ENCODE results near the gene SBSN.
A peak's percentile ranks its signal among the peaks of the same experiment; 100 is the strongest.

Gene SBSN

DNA sequence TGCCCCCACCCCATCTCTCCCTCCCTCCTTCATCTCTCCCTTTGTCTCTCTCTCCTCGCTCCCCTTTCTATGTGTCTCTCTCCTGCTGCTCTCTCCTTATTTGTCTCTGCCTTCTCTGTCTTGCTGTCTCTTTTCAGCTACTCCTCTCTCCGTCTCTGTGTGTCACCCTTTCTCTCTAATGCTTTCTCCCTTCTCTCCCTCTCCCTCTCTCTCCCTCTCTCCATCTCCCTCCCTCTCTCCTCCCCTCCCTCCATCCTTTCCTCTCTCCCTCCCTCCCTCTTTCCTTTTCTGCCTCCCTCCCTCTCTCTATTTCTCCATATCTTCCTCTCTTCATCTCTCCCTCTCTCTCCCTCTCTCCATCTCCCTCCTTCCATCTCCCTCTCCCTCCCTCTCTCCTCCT lies 34.7 kb upstream of the SBSN start:
- TF ChIP-seq, protein P1, sequence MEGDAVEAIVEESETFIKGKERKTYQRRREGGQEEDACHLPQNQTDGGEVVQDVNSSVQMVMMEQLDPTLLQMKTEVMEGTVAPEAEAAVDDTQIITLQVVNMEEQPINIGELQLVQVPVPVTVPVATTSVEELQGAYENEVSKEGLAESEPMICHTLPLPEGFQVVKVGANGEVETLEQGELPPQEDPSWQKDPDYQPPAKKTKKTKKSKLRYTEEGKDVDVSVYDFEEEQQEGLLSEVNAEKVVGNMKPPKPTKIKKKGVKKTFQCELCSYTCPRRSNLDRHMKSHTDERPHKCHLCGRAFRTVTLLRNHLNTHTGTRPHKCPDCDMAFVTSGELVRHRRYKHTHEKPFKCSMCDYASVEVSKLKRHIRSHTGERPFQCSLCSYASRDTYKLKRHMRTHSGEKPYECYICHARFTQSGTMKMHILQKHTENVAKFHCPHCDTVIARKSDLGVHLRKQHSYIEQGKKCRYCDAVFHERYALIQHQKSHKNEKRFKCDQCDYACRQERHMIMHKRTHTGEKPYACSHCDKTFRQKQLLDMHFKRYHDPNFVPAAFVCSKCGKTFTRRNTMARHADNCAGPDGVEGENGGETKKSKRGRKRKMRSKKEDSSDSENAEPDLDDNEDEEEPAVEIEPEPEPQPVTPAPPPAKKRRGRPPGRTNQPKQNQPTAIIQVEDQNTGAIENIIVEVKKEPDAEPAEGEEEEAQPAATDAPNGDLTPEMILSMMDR (IDR thresholded peaks at IDR 0.05; ENCODE audit: extremely low read depth, missing control alignments) = no peak

DNA sequence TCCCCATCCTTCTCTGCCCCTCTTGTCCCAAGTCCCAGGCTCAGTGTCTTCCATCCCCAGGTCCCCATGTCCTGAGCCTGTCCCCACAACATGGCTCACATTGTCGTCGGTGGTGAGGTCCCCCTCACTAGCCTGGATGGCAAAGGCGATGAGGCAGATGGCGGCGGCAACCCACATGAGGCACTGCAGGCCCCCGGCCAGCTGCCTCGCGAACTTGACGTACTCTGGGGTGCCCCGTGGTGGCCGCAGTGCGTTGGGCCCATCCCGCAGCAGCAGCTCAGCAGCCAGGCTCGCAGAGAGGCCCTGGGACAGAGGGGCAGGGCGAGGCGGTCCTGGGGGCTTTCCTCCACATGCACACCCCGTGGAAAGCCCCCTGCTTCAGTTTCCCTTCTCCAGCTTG lies 34.2 kb upstream of the SBSN start:
- DNase-seq (ENCODE audit: low spot score) = no peak
- TF ChIP-seq, protein P1 (IDR thresholded peaks at IDR 0.05; ENCODE audit: extremely low read depth, missing control alignments) = no peak

More for the DNA sequence above, 34.7 kb upstream of the SBSN start:
- no peak for DNase-seq (ENCODE audit: low spot score)

DNA sequence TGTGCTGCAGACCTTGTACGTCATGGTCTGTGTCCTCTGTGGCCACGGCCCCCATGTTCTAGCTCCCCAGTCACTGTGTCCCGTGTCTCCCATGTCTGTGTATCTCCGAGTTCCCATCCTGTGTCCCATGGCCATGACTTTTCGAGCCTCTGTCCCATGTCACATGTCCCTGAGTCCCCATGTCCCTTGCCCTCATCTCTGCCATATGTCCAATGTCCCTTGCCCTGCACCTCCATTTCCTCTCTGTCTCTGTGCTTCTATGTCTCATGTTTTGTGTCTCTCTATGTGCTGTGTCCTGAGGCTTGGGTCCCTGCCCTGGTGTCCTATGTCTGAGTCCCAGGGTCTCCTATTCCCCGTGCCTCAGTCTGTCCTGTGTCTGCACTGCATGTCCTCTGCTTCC lies 33.3 kb upstream of the SBSN start:
- no peak for DNase-seq (ENCODE audit: low spot score)
- TF ChIP-seq, protein P1 (IDR thresholded peaks at IDR 0.05; ENCODE audit: extremely low read depth, missing control alignments) = no peak

DNA sequence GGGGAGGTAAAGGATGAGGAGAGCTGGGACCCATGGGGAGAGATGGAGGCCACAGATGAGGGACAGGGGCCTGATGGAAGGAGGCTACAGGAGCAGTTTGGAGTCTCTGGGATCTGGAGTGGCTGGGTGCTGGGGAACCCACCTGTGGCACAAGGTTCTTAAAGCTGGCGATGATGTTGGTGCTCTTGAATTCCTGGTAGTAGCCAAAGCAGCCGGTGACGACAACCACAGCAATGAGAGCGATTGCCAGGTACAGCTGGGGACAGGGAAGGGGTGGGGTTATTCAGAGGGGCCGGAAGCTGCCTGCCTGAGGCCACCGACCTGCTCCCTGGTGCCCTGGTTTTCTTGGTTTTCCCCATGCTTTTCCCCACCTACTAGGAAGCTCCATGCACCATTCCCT lies 32.6 kb upstream of the SBSN start:
- DNase-seq (ENCODE audit: low spot score) = no peak
- TF ChIP-seq, protein P1 (IDR thresholded peaks at IDR 0.05; ENCODE audit: extremely low read depth, missing control alignments) = no peak

DNA sequence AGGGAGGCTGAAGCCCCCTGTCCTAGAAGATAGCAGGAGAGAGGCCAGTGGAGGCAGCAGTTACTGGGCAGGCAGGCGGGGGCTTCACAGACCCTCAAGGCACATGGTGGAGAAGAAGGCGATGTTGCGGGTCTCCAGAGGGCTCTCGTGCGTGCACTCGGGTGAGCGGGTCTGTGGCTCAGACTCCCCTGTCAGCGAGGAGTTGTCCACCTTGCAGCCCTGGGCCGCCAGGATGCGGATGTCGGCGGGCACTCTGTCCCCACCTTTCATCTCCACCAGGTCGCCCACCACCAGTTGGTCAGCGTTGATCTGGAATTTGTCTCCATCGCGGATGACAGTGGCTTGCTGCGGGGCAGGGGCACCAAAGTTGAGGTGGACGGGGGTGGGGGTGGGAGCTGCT lies 32.2 kb upstream of the SBSN start:
- no peak for DNase-seq (ENCODE audit: low spot score)
- TF ChIP-seq, protein P1 (IDR thresholded peaks at IDR 0.05; ENCODE audit: extremely low read depth, missing control alignments) = no peak

DNA sequence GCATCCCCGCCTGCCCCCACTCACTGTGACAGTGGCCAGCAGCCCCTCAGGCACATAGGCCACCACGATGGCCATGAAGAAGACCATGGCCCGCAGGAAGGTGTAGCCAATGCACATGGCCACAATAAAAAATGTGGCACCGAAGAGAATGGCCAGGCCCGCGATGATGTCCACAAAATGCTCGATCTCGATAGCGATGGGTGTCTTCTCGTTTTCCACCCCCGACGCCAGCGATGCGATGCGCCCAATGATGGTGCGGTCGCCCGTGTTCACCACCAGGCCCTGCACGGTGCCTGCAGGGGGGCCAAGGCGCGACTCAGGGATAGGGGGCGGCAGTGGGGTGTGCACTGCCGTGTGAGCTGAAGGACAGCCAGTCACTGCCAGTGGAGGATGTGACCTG lies 31.7 kb upstream of the SBSN start:
- DNase-seq (ENCODE audit: low spot score) = no peak
- TF ChIP-seq, protein P1 (IDR thresholded peaks at IDR 0.05; ENCODE audit: extremely low read depth, missing control alignments) = no peak

DNA sequence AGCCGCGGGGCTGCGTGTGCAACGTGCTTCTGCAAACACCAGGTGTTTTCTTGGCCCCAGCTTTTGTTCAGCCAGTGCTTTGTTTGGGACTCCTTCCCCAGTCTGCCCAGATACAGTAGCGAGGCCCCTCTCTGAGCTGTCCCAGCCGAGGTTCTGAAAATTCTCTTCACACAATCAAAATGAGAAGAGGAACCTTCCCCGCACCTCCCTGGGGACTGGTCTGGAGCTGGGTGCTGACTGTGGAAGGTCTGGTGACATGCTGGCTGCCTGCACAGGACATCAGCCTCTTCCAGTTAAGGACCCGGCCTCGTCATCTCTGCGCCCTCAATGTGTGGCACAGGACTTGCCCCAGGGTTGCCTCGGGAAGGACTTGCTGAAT lies 31.2 kb upstream of the SBSN start:
- DNase-seq (ENCODE audit: low spot score) = peak; percentile 81
- TF ChIP-seq, protein P1 (IDR thresholded peaks at IDR 0.05; ENCODE audit: extremely low read depth, missing control alignments) = no peak
